GM18867 (cell line): ENCODE data around the gene SELENOO.

Experiments
- ATAC-seq: cut with Tn5 transposase; IDR thresholded peaks from one replicate; pipeline ENCODE4 v1.9.1; 2021; ENCODE audit warnings: mild to moderate bottlenecking, moderate library complexity; ENCODE audit not compliant: unreplicated experiment

Gene SELENOO

DNA sequence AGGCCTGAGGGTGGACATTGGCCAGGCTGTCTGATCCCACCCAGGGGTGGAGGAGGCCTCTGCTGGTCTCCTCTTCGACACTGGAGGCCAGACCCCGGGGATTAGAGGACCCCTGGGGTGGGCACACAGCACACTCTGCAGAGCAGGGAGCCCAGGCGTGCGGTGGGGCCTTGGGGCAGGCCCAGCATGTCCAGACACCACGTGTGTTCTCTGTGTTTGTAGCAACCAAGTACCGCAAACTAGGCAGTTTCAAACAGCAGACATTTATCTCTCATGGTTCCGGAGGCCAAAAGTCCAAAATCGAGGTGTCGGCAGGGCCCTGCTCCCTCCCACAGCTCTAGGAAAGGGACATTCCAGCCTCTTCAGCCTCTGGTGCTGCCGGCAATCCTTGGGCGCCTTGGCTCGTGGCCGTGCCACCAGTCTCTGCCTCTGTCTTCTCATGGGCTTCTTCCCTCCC is 28.8 kb upstream of the SELENOO start:
- no peak for ATAC-seq

GRCh38 chr22:50173311-50173982 is 27.4 kb upstream of the SELENOO start:
- ATAC-seq: no peak

DNA sequence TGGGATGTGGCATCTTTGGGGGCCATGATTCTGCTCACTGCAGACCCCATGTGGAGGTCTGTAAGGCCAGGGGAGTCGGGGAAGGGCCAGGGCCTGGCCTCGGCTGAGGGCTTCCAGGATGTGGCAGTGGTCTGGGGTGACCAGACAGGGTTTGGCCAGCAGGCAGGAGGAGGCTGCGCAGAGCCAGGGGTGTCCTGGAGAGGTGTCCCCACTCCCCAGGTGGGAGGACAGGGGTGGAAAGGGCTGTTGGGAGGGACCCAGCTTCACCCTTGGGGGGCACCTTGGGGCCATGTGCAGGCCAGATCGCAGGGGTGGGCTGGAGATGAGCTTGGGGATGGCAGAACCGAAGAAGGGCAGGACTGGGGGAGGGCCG is 26.8 kb upstream of the SELENOO start:
- no peak for ATAC-seq

GRCh38 chr22:50174382-50175190 is 26.2 kb upstream of the SELENOO start:
- no peak for ATAC-seq

- ATAC-seq: no peak
Measured at GRCh38 chr22:50175191-50175461, 25.7 kb upstream of the SELENOO start.

DNA sequence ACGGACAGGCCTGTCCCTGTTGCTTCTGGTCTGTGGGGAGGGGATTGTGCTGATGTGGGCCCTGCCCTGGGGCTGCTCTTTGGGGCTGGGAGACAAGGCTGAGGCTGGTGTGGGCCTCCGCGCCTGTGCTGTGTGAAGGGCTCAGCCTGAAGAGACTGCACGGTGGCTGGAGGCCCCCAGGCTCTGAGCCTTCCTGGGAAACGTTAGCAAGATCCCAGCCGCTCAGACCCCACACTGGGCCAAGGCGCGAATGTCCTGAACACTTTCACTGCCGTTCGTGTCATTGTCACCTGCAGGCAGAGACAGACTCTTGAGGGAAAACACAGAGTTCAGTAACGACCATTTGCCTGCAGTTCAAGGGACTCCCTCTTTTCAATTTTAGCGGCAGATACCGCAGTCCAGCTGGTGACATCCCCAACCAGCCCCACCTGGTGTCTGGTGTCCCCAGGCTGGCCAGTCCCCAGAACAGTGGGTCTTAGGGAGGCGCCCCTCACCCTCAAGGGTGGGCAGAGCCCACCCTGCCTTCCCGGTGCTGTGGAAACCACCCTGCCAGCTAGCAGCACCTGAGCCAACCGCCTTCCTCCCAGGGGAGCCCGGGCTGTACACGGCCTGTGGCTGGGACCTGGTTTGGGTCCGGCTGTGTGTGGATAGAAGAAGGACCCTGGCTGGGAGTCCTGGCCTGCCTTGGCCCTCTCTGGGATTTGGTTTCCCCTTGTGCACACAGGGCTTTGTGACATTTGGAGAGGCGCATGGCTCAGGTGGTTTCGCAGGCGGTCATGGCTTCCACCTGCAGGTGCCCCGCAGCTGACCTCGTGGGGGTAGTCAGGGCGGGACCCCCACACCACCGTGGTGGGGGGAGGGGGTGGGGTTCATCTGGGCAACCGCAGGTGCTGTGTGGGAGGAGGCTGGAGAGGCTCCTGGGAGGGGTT is 24.6 kb upstream of the SELENOO start:
- ATAC-seq: no peak

DNA sequence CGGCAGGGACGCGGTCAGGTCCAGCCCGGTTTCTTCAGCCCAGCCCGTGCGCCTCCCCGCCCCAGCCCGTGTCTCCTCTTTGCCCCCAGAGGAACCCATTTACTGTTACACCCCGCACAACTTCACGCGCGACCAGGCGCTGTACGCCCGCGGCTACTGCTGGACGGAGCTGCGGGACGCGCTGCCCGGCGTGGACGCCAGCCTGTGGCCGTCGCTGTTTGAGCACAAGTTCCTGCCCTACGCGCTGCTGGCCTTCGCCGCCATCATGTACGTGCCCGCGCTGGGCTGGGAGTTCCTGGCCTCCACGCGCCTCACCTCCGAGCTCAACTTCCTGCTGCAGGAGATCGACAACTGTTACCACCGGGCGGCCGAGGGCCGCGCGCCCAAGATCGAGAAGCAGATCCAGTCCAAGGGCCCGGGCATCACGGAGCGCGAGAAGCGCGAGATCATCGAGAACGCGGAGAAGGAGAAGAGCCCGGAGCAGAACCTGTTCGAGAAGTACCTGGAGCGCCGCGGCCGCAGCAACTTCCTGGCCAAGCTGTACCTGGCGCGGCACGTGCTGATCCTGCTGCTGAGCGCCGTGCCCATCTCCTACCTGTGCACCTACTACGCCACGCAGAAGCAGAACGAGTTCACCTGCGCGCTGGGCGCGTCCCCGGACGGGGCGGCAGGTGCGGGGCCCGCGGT is 23.8 kb upstream of the SELENOO start:
- ATAC-seq: no peak

- ATAC-seq: no peak
Measured at GRCh38 chr22:50177537-50178470, 23.0 kb upstream of the SELENOO start.

- no peak for ATAC-seq
Measured at GRCh38 chr22:50178471-50178864, 22.3 kb upstream of the SELENOO start.

- no peak for ATAC-seq
Measured at GRCh38 chr22:50178871-50179869, 21.6 kb upstream of the SELENOO start.

GRCh38 chr22:50179937-50180726 is 20.7 kb upstream of the SELENOO start:
- no peak for ATAC-seq

DNA sequence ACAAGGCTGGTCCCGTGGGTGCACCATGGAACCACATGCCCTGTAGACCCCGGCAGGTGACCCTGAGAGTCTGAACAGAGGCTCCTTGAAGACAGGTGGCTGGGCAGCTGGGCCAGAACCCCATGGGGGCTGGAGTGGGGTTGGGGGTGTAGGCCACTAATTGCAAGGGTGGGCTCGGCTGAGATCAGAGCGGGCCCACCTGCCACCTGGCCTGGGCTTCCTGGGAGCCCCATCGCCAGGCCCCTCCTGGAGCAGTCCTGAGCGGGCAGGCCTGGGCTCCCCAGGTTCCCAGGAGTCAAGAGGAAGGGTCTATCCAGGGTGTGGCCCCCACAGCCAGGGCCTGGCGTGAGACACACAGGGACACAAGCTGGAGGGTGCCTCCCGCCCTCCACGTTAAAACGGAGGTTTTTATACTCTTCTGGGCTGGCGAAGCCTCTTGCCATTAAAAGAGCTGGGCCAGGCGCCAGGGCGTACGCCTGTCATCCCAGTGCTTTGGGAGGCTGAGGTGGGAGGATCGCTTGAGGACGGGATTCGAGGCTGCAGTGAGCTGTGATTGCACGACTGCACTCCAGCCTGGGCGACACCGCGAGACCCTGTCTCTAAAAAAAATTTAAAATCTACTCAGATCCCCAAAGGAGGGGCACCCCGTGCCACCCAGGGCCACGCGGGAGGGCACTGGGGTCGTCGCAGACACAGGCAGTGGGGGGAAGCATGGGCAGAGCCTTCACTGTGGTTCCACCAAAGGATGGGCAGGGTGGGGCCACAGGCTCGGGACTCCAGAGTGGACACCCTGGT is 19.9 kb upstream of the SELENOO start:
- no peak for ATAC-seq

GRCh38 chr22:50182176-50183081 is 18.4 kb upstream of the SELENOO start:
- no peak for ATAC-seq

DNA sequence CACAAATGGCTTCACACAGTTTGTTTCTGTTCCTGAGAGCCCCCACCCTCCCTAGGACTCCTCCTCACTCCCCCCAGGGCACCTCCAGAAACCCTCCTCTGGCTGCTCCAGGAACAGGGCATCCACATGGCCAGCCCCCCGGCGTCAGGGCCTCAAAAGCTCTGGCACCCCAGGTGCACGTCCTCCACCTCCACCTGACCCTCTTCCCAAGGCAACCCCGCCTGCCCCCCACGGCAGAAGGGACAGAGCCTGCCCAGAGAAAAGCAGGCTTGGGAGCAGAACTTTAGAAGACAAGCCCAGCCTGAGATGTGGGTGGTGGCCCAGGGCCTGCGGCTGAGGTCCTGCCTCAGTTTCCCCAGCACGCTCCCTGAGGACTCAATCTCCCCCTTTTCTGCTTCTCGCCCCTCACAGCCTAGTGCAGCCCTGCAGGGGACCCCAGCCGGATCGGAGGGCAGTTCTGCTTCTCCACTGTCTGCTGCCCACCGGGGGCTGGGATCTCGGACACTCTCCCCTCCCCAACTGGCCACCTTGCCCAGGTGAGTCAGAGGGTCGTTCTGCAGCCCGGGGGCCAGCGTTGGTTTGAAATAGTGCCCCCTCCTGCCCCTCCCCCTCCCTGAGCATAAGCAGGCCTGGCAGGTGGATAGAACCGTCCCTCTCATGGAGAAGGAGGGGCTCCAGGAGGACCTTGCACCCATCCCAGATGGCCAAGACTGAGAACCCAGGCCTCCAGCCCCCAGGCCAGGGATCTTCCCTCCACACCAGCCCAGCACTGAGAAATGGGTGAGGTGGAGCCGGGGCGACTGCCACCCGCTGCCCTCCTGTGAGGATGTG is 17.5 kb upstream of the SELENOO start:
- no peak for ATAC-seq
